C4-2B (cell line): ENCODE data around the gene FCHSD2.

ENCODE experiments used
- ZFX ChIP-seq: fragments of 450-650 bp; IDR thresholded peaks from 2 replicates; pipeline ENCODE4 v1.6.1; 2017
- TF ChIP-seq, protein P1 (sequence below): fragments of 450-650 bp; conservative IDR thresholded peaks from 2 replicates; pipeline ENCODE4 v1.5.1; 2017; ENCODE audit warnings: mild to moderate bottlenecking

DNA sequence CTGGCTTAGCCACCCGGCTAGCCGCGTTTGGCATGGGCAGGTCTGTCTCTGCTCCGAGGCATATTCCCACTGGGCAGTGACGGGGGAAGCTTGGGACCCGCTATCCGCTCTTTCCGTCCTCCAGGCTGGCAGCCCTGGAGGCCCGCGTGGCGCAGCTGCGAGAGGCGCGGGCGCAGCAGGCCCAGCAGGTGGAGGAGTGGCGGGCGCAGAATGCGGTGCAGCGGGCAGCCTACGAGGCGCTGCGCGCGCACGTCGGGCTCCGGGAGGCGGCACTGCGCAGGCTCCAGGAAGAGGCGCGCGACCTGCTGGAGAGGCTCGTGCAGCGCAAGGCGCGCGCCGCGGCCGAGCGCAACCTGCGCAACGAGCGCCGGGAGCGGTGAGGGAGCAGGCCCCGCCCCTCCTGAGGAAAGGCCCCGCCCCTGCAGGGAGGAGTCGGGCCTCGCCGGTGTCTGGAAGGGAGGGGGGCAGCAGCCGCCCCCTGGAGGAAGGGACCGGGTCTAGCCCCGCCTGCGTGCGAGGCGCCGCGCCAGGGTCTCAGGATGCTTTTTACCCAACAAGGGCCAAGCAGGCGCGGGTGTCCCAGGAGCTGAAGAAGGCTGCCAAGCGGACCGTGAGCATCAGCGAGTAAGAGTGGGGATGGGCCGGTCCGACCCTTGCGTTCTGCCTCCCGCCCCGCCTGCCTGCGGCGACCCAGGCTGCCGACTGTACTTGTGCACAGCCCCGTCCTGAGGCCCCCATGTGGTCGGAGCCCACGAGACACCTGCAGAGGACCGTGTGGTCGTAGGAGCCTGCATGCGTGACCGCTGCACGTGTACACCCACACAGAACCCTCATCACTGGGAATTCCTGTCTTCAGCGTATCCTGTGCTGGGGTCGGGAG lies 320.0 kb downstream of the FCHSD2 start:
- TF ChIP-seq, protein P1, sequence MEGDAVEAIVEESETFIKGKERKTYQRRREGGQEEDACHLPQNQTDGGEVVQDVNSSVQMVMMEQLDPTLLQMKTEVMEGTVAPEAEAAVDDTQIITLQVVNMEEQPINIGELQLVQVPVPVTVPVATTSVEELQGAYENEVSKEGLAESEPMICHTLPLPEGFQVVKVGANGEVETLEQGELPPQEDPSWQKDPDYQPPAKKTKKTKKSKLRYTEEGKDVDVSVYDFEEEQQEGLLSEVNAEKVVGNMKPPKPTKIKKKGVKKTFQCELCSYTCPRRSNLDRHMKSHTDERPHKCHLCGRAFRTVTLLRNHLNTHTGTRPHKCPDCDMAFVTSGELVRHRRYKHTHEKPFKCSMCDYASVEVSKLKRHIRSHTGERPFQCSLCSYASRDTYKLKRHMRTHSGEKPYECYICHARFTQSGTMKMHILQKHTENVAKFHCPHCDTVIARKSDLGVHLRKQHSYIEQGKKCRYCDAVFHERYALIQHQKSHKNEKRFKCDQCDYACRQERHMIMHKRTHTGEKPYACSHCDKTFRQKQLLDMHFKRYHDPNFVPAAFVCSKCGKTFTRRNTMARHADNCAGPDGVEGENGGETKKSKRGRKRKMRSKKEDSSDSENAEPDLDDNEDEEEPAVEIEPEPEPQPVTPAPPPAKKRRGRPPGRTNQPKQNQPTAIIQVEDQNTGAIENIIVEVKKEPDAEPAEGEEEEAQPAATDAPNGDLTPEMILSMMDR, result no peak
- TF ChIP-seq ZFX, result peak; percentile 70; the same call in 1 of the 2 replicates
